Vagina (tissue), 2 donors: ENCODE measurements around the gene ZSCAN2.

Experiments
- CTCF ChIP-seq, 3 experiments: fragments of 450-650 bp in 2 of 3; fragments of 200-600 bp in 1 of 3; sonication (generic) in 1 of 3; IDR thresholded peaks; one replicate each; pipeline ENCODE4 v1.5.1; 2017 to 2019; ENCODE audit warnings: antibody characterized with exemption in 3 of 3, mild to moderate bottlenecking in 2 of 3, moderate library complexity in 2 of 3
- POLR2A ChIP-seq, 2 donors: fragments of 450-650 bp; IDR thresholded peaks; one replicate each; pipeline ENCODE4 v1.6.1; 2017; ENCODE audit warnings: antibody characterized with exemption in 2 of 2, mild to moderate bottlenecking in 2 of 2, moderate library complexity in 2 of 2

GRCh38 chr15:84629033-84629432, 28.2 kb downstream of the ZSCAN2 start:
- TF ChIP-seq CTCF (IDR thresholded peaks at IDR 0.05) (no peak), POLR2A (IDR thresholded peaks at IDR 0.05) (no peak)
